ENCODE measurements around the gene SHKBP1. TPM values are rescaled to one million over a fixed set of nuclear protein-coding genes. Genes with fewer than 3 reads are reported as not detected.

Gene SHKBP1
- total RNA-seq, 3 donors from 2014 or later: 25.8 to 42.9 (median 34.1) TPM

GRCh38 chr19:40592170-40592569 is 15.5 kb downstream of the SHKBP1 start:
- DNase-seq (ENCODE audit: low spot score in 2 of 2): no peak
- Histone ChIP-seq H3K9me3 (no peaks in the 10 kb centered on the region), H3K27me3 (peaks cover 0 to 13% of the 10 kb centered on the region in 2 donors), H3K27ac (no peak overlapping the region), H3K4me1 (peaks cover 0 to 3% of the 10 kb centered on the region in 2 donors), H3K4me3 (no peak overlapping the region), H3K36me3 (no peaks in the 10 kb centered on the region)
- TF ChIP-seq POLR2A (IDR thresholded peaks at IDR 0.05) (no peak), POLR2AphosphoS5 (IDR thresholded peaks at IDR 0.05) (no peak), CTCF (IDR thresholded peaks at IDR 0.05) (no peak)
- intact Hi-C loops (cut with DNase I; ENCODE audit: low total_unique reads): no loop called here

- no peak for DNase-seq (ENCODE audit: low spot score in 2 of 2)
- no peak overlapping the region for H3K4me3 ChIP-seq
- no peaks in the 10 kb centered on the region for H3K36me3 ChIP-seq
- H3K27ac ChIP-seq: no peak overlapping the region
- H3K27me3 ChIP-seq: peaks cover 0 to 26% of the 10 kb centered on the region in 2 donors
- no peaks in the 10 kb centered on the region for H3K9me3 ChIP-seq
- TF ChIP-seq POLR2AphosphoS5 (IDR thresholded peaks at IDR 0.05) (no peak), CTCF (IDR thresholded peaks at IDR 0.05) (no peak)
- H3K4me1 ChIP-seq: peaks cover 0 to 9% of the 10 kb centered on the region in 2 donors
- intact Hi-C loops (cut with DNase I; ENCODE audit: low total_unique reads): no loop called here
Observed at GRCh38 chr19:40594255-40594654, 17.6 kb downstream of the SHKBP1 start.

GRCh38 chr19:40594657-40595091 is 18.0 kb downstream of the SHKBP1 start:
- Histone ChIP-seq H3K9me3 (no peaks in the 10 kb centered on the region), H3K36me3 (no peaks in the 10 kb centered on the region), H3K27me3 (peaks cover 0 to 28% of the 10 kb centered on the region in 2 donors), H3K4me3 (no peak overlapping the region), H3K4me1 (peaks cover 0 to 9% of the 10 kb centered on the region in 2 donors), H3K27ac (no peak overlapping the region)
- DNase-seq (ENCODE audit: low spot score in 2 of 2): no peak
- intact Hi-C loops (cut with DNase I; ENCODE audit: low total_unique reads): no loop called here
- TF ChIP-seq POLR2AphosphoS5 (IDR thresholded peaks at IDR 0.05) (no peak), CTCF (IDR thresholded peaks at IDR 0.05) (no peak), POLR2A (IDR thresholded peaks at IDR 0.05) (no peak)

GRCh38 chr19:40596608-40597328 is 20.1 kb downstream of the SHKBP1 start:
- TF ChIP-seq CTCF (IDR thresholded peaks at IDR 0.05) (no peak), POLR2AphosphoS5 (IDR thresholded peaks at IDR 0.05) (no peak), POLR2A (IDR thresholded peaks at IDR 0.05) (no peak)
- no peak overlapping the region for H3K27ac ChIP-seq
- peak overlapping the region in 2 of 3 donors; percentile 25 to 54 for H3K4me3 ChIP-seq
- DNase-seq (ENCODE audit: low spot score in 2 of 2): no peak
- intact Hi-C loops (cut with DNase I; ENCODE audit: low total_unique reads): no loop called here
- no peaks in the 10 kb centered on the region for H3K9me3 ChIP-seq
- H3K4me1 ChIP-seq: peaks cover 1 to 9% of the 10 kb centered on the region in 2 donors
- H3K27me3 ChIP-seq: peaks cover 0 to 28% of the 10 kb centered on the region in 2 donors
- H3K36me3 ChIP-seq: no peaks in the 10 kb centered on the region

- peaks cover 0 to 28% of the 10 kb centered on the region in 2 donors for H3K27me3 ChIP-seq
- H3K36me3 ChIP-seq: no peaks in the 10 kb centered on the region
- no peaks in the 10 kb centered on the region for H3K9me3 ChIP-seq
- peaks cover 7 to 11% of the 10 kb centered on the region in 2 donors for H3K4me1 ChIP-seq
- no peak for DNase-seq (ENCODE audit: low spot score in 2 of 2)
- intact Hi-C loops (cut with DNase I; ENCODE audit: low total_unique reads): no loop called here
- peak overlapping the region in 2 of 3 donors; percentile 25 to 54 for H3K4me3 ChIP-seq
- no peak for TF ChIP-seq POLR2AphosphoS5 (IDR thresholded peaks at IDR 0.05)
- no peak for TF ChIP-seq CTCF (IDR thresholded peaks at IDR 0.05)
- no peak for TF ChIP-seq POLR2A (IDR thresholded peaks at IDR 0.05)
- no peak overlapping the region for H3K27ac ChIP-seq
Observed at GRCh38 chr19:40597329-40597838, 20.7 kb downstream of the SHKBP1 start.
